Measurements from ENCODE around the gene PGBD4. TPM values are rescaled to one million over a fixed set of nuclear protein-coding genes. Genes with fewer than 3 reads are reported as not detected.

Gene PGBD4
- total RNA-seq, 2 experiments from 2014 or later: 2.0 to 2.3 TPM

DNA sequence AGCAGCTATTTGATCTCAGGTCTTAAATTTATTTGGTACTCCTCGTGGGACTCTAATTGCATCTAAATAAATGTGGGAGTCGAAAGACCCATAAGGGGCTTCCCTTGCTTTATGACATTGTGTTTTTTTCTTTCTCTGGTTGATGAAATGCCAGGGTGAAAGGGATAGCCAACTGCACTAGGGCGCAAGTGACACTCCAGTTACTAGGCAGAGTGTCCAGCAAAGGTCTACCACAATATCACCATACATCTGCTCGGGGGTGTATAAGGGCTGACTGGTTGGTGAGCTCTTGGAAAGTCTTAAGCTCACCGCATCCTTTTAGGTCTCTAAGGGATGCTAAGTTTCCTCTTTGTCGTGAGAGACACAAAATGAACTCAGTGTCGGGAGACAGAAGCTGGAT, 54.0 kb downstream of the PGBD4 start:
- Mint-ChIP-seq H3K4me1 (ENCODE audit: low read depth) (peaks cover 12% of the 10 kb centered on the region), H3K4me3 (no peak overlapping the region), H3K27ac (peak overlapping the region; percentile 38), H3K9me3 (peaks cover 35% of the 10 kb centered on the region), H3K36me3 (peaks cover 73% of the 10 kb centered on the region), H3K27me3 (no peaks in the 10 kb centered on the region)
- ChIA-PET POLR2A (no interaction called here), CTCF (interaction anchor here (1.1 to 1.5 kb wide), 4 partner anchors 9 to 86 kb away, joined by 3 to 4 read pairs (median 4); partner anchors contain the start of gene KATNBL1)
- intact Hi-C loops (cut with micrococcal nuclease): loop anchor here (2.0 to 10.0 kb wide), 2 partner anchors 49 to 53 kb away; partner anchors contain the start of gene PGBD4
- no peak for DNase-seq

Other genes starting within 250 kb of the PGBD4 start
- not detected for gene CHRM5, start 133.6 kb upstream of the PGBD4 start, total RNA-seq
- 10 to 100 TPM; 13.1 to 13.4 TPM for gene AVEN, start 62.9 kb upstream of the PGBD4 start, total RNA-seq
- 10 to 100 TPM; 62.7 to 68.4 TPM for gene EMC7, start 221 bp upstream of the PGBD4 start, total RNA-seq
- 10 to 100 TPM; 44.7 to 56.7 TPM for gene KATNBL1, start 108.0 kb downstream of the PGBD4 start, total RNA-seq
- gene EMC4, start 122.9 kb downstream of the PGBD4 start, total RNA-seq: 100 to 1,000 TPM; 107 to 110 TPM
- gene SLC12A6, start 235.7 kb downstream of the PGBD4 start, total RNA-seq: 10 to 100 TPM; 18.4 to 18.5 TPM
- gene NOP10, start 241.1 kb downstream of the PGBD4 start, total RNA-seq: 100 to 1,000 TPM; 211 to 214 TPM
- not detected for gene NUTM1, start 241.2 kb downstream of the PGBD4 start, total RNA-seq

All from activated CD4-positive, alpha-beta memory T cell treated with anti-CD3 and anti-CD28 coated beads for 36 hours (primary cell).